A549 (cell line): ENCODE measurements around the gene PIANP. TPM values are rescaled to one million over a fixed set of nuclear protein-coding genes. Genes with fewer than 3 reads are reported as not detected.

Source experiments
- ATAC-seq, 2 experiments: fragments of 200-7000 bp in 1 of 2; fragments of >200 bp in 1 of 2; cut with Nextera tagmentation in 1 of 2; cut with Tn5 transposase in 1 of 2; 3 replicates each; pipeline versions ENCODE4 v1.8.0 to v1.9.1; 2018 to 2020; ENCODE audit warnings: mild to moderate bottlenecking in 1 of 2, moderate library complexity in 1 of 2
- CTCF ChIA-PET: fragments of 300-600 bp; sonication (Branson Sonifier 250); formaldehyde crosslinking; extraction: SDS; loops from one replicate; lab custom pipeline; 2021; ENCODE audit warnings: antibody characterized with exemption, inconsistent platforms; lab: Yijun Ruan, JAX
- POLR2A ChIA-PET: fragments of 350-600 bp; formaldehyde crosslinking; extraction: SDS; loops from one replicate; lab custom pipeline; 2021; ENCODE audit warnings: antibody characterized with exemption, inconsistent platforms; lab: Yijun Ruan, JAX
- DNase-seq, 2 experiments: peaks; one replicate each; pipeline versions ENCODE4 v3.0.0 to v3.0.0-alpha.2; 2011 to 2016; ENCODE audit warnings: low read depth in 1 of 2, low spot score in 1 of 2
- FAIRE-seq: peaks from 2 replicates; lab custom pipeline; 2011; peaks lifted over from hg19 to GRCh38; lab: Jason Lieb, UNC
- H3K27ac ChIP-seq, 2 experiments: fragments of >200 bp; sonication (Bioruptor Twin); formaldehyde crosslinking; 3 replicates each; pipeline ENCODE4 v1.5.1; 2016 to 2017
- H3K4me1 ChIP-seq: fragments of >200 bp; sonication (Bioruptor Twin); formaldehyde crosslinking; 3 replicates; pipeline ENCODE4 v1.6.1; 2016
- H3K4me2 ChIP-seq: fragments of >200 bp; sonication (Bioruptor Twin); formaldehyde crosslinking; 3 replicates; pipeline ENCODE4 v1.6.1; 2016
- H3K4me3 ChIP-seq: fragments of >200 bp; sonication (Bioruptor Twin); formaldehyde crosslinking; 3 replicates; pipeline ENCODE4 v1.5.1; 2016
- H3K9me3 ChIP-seq: fragments of >200 bp; sonication (Bioruptor Twin); formaldehyde crosslinking; 3 replicates; pipeline ENCODE4 v1.6.1; 2016
- BHLHE40 ChIP-seq: IDR thresholded peaks from 2 replicates; pipeline ENCODE4 v1.6.1; 2012; ENCODE audit warnings: low read depth, low read length, inconsistent platforms
- CEBPB ChIP-seq, 2 experiments: fragments of >200 bp in 1 of 2; sonication (Bioruptor Twin) in 1 of 2; formaldehyde crosslinking in 1 of 2; IDR thresholded peaks; 2 replicates each; pipeline ENCODE4 v1.6.1; 2012 to 2016
- CHD2 ChIP-seq: fragments of 150-350 bp; IDR thresholded peaks from 2 replicates; pipeline ENCODE4 v1.6.1; 2014; ENCODE audit warnings: low read length; ENCODE audit not compliant: partially characterized antibody
- CTCF ChIP-seq: fragments of >200 bp; sonication (Bioruptor Twin); formaldehyde crosslinking; IDR thresholded peaks from 3 replicates; pipeline ENCODE4 v1.5.1; 2016
- ELK1 ChIP-seq: fragments of 150-350 bp; IDR thresholded peaks from 2 replicates; pipeline ENCODE4 v1.6.1; 2014; ENCODE audit warnings: low read depth, mild to moderate bottlenecking, low read length
- FOSB ChIP-seq: fragments of 250-450 bp; sonication (Bioruptor Pico); IDR thresholded peaks from 2 replicates; pipeline ENCODE4 v1.5.0; 2020; ENCODE audit warnings: mild to moderate bottlenecking, moderate library complexity
- FOXS1 ChIP-seq: fragments of 250-450 bp; sonication (Bioruptor Pico); IDR thresholded peaks from 2 replicates; pipeline ENCODE4 v1.5.0; 2020; ENCODE audit warnings: mild to moderate bottlenecking, moderate library complexity
- HDAC2 ChIP-seq: fragments of 200-600 bp; sonication (generic); IDR thresholded peaks from 2 replicates; pipeline ENCODE4 v1.6.1; 2016
- HOXA7 ChIP-seq: fragments of 250-450 bp; sonication (Bioruptor Pico); IDR thresholded peaks from 2 replicates; pipeline ENCODE4 v1.5.0; 2020; ENCODE audit warnings: mild to moderate bottlenecking, moderate library complexity
- JUN ChIP-seq, 2 experiments: fragments of >200 bp; sonication (Bioruptor Twin); formaldehyde crosslinking; IDR thresholded peaks; 2 replicates in 1 of 2; 3 replicates in 1 of 2; pipeline ENCODE4 v1.6.1; 2016 to 2017
- KDM1A ChIP-seq: fragments of 200-600 bp; sonication (generic); IDR thresholded peaks from 2 replicates; pipeline ENCODE4 v1.6.1; 2016; ENCODE audit warnings: low read depth, mild to moderate bottlenecking
- KDM5A ChIP-seq: fragments of 200-600 bp; sonication (generic); IDR thresholded peaks from 2 replicates; pipeline ENCODE4 v1.6.1; 2016; ENCODE audit warnings: antibody characterized with exemption, mild to moderate bottlenecking
- MAFK ChIP-seq: fragments of 450-650 bp; IDR thresholded peaks from 2 replicates; pipeline ENCODE4 v1.6.1; 2014; ENCODE audit not compliant: partially characterized antibody
- MAZ ChIP-seq: fragments of 150-350 bp; IDR thresholded peaks from 2 replicates; pipeline ENCODE4 v1.6.1; 2014; ENCODE audit warnings: antibody characterized with exemption, low read depth, low read length, borderline replicate concordance
- NFE2L2 ChIP-seq: fragments of 150-350 bp; conservative IDR thresholded peaks from 2 replicates; pipeline ENCODE4 v1.6.1; 2014; ENCODE audit warnings: low read length
- NPAS2 ChIP-seq: fragments of 250-450 bp; sonication (Bioruptor Pico); IDR thresholded peaks from 2 replicates; pipeline ENCODE4 v1.8.0; 2022; ENCODE audit warnings: mild to moderate bottlenecking, moderate library complexity, borderline replicate concordance
- NR3C1 ChIP-seq: fragments of >200 bp; sonication (Bioruptor Twin); formaldehyde crosslinking; IDR thresholded peaks from 3 replicates; pipeline ENCODE4 v1.6.1; 2017
- PHF8 ChIP-seq: fragments of 200-600 bp; sonication (generic); IDR thresholded peaks from 2 replicates; pipeline ENCODE4 v1.6.1; 2016; ENCODE audit warnings: low read depth, mild to moderate bottlenecking, antibody characterized with exemption, moderate library complexity, borderline replicate concordance
- POLR2A ChIP-seq: IDR thresholded peaks from 2 replicates; pipeline ENCODE4 v1.6.1; 2012; ENCODE audit warnings: mild to moderate bottlenecking, low read length
- POLR2AphosphoS2 ChIP-seq: conservative IDR thresholded peaks from 2 replicates; pipeline ENCODE4 v1.6.1; 2012; ENCODE audit warnings: low read length, improper control_type of control experiment, inconsistent platforms
- REST ChIP-seq: fragments of 200-600 bp; sonication (generic); IDR thresholded peaks from 2 replicates; pipeline ENCODE4 v1.6.1; 2016; ENCODE audit warnings: antibody characterized with exemption, mild to moderate bottlenecking, moderate library complexity
- RNF2 ChIP-seq: fragments of 200-600 bp; sonication (generic); IDR thresholded peaks from 2 replicates; pipeline ENCODE4 v1.6.1; 2016; ENCODE audit warnings: low read depth, mild to moderate bottlenecking, antibody characterized with exemption, moderate library complexity, borderline replicate concordance
- SREBF2 ChIP-seq: fragments of 450-650 bp; IDR thresholded peaks from 2 replicates; pipeline ENCODE4 v1.6.1; 2014; ENCODE audit warnings: mild to moderate bottlenecking, moderate library complexity
- ZFP36 ChIP-seq: fragments of 450-650 bp; IDR thresholded peaks from 2 replicates; pipeline ENCODE4 v1.6.1; 2014; ENCODE audit warnings: borderline replicate concordance; ENCODE audit not compliant: partially characterized antibody
- WGBS: methylation state at CpG from one replicate; pipeline ENCODE4 v1.1.6; 2017; ENCODE audit errors: missing lambda C conversion rate; 5-methylcytosine and 5-hydroxymethylcytosine counted together
- polyA plus RNA-seq, 4 experiments: library from polyadenylated mRNA; depleted of rRNA in 3 of 4; stranded (reverse); fragments of >200 nt; fragmentation: RNase III in 1 of 4; extraction: RNeasy Plus Mini Kit Qiagen cat#74134 plus additional on column Dnase treatment in 1 of 4; gene quantifications; 2 replicates in 3 of 4; 3 replicates in 1 of 4; pipeline ENCODE4 v1.2.3, GENCODE V29; 2011 to 2017
- TF ChIP-seq, protein P1 (sequence below): fragments of >200 bp; sonication (Bioruptor Twin); formaldehyde crosslinking; IDR thresholded peaks from 3 replicates; pipeline ENCODE4 v1.6.1; 2016
- TF ChIP-seq, protein P2 (sequence below): fragments of 450-650 bp; IDR thresholded peaks from 2 replicates; pipeline ENCODE4 v1.6.1; 2014; ENCODE audit warnings: antibody characterized with exemption

PIANP gene
- polyA plus RNA-seq, 2 of the 4 experiments (the other 2 are of a cell fraction) = 0.10 to 0.56 TPM

DNA sequence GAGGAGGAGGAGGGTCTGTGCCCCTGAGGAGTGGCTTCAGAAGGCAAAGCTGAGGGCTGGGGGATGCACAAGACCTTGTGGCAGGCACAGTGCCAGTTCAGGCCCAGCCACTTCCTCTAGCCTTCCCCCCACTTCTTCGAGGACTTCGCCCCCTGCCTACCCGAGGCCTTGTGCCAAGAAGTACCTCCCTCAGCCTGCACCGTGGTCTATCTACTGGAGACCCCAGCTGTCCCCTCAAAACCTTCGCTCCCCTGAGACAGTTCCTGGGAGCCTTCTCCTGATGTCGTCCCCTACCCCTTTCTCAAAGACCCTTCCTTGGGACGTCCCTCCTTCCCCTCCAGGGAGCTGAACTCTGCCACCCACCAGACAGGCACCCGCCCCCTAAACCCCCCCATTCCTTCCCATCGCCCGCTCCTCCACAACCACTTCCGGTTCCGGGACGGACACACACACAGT lies 12.0 kb downstream of the PIANP start (continued):
- TF ChIP-seq ELK1 (no peak), REST (no peak), KDM1A (no peak)

DNA sequence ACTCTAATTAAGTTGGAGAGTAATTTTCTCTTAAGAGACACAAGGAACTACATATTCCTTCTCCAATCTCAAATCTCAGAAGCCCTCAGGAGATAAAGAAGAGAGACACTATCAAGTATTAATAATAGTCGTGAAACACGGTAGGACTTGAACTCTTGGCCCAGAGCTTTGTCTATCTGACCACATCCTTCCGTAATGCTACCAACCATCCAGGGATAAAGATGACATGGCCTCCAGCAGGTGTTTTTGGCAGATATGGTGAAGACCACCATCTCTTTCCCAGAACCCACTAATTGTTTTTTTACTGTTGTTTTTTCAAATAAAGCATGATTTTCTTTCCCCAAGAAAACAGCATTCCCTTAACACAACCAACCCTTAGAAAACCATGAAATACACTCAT lies 14.8 kb downstream of the PIANP start:
- CTCF ChIA-PET = interaction anchor here (0.6 to 1.7 kb wide), 6 partner anchors 9 to 115 kb away, joined by 3 to 5 read pairs (median 4); no protein-coding TSS in a partner anchor
- no peak for TF ChIP-seq CHD2
- no peak for TF ChIP-seq KDM5A
- no peak for TF ChIP-seq NR3C1
- TF ChIP-seq FOSB = no peak
- TF ChIP-seq ZFP36 = no peak
- TF ChIP-seq MAZ = no peak
- TF ChIP-seq SREBF2 = no peak
- no peak for TF ChIP-seq JUN (IDR thresholded peaks at IDR 0.05)
- no peak for TF ChIP-seq RNF2
- TF ChIP-seq FOXS1 = no peak
- no peak for TF ChIP-seq HOXA7 (CRISPR knock-in tag)
- TF ChIP-seq NFE2L2 = no peak
- TF ChIP-seq POLR2AphosphoS2 = no peak
- TF ChIP-seq, all 56 proteins: peak for 0

GRCh38 chr12:6684609-6685008 lies 16.0 kb downstream of the PIANP start:
- POLR2A ChIA-PET = interaction anchor here (1.2 to 1.4 kb wide), 2 partner anchors 9 to 39 kb away, joined by 3 to 4 read pairs; partner anchors contain the start of gene COPS7A
- TF ChIP-seq CEBPB (IDR thresholded peaks at IDR 0.05) = peak in 1 of 2 experiments; percentile 60; a peak in 2 of 4 replicates
- TF ChIP-seq HDAC2 = no peak
- TF ChIP-seq, protein P1, sequence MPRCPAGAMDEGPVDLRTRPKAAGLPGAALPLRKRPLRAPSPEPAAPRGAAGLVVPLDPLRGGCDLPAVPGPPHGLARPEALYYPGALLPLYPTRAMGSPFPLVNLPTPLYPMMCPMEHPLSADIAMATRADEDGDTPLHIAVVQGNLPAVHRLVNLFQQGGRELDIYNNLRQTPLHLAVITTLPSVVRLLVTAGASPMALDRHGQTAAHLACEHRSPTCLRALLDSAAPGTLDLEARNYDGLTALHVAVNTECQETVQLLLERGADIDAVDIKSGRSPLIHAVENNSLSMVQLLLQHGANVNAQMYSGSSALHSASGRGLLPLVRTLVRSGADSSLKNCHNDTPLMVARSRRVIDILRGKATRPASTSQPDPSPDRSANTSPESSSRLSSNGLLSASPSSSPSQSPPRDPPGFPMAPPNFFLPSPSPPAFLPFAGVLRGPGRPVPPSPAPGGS = no peak
- no peak for TF ChIP-seq POLR2A
- peak; percentile 67 for TF ChIP-seq CTCF
- TF ChIP-seq PHF8 = no peak
- peak; percentile 31 for TF ChIP-seq MAFK
- TF ChIP-seq, protein P2, sequence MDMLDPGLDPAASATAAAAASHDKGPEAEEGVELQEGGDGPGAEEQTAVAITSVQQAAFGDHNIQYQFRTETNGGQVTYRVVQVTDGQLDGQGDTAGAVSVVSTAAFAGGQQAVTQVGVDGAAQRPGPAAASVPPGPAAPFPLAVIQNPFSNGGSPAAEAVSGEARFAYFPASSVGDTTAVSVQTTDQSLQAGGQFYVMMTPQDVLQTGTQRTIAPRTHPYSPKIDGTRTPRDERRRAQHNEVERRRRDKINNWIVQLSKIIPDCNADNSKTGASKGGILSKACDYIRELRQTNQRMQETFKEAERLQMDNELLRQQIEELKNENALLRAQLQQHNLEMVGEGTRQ = no peak
- no peak for TF ChIP-seq CHD2
- TF ChIP-seq ELK1 = no peak
- TF ChIP-seq FOXS1 = no peak
- no peak for TF ChIP-seq POLR2AphosphoS2
- TF ChIP-seq SREBF2 = no peak
- TF ChIP-seq BHLHE40 = no peak
- TF ChIP-seq NPAS2 (CRISPR knock-in tag) = no peak

More for the DNA sequence above, 14.8 kb downstream of the PIANP start:
- Histone ChIP-seq H3K9me3 (no peaks in the 10 kb centered on the region), H3K4me1 (peaks cover 15% of the 10 kb centered on the region; the same call in 2 of the 3 replicates), H3K4me2 (no peak overlapping the region), H3K27ac (no peak overlapping the region), H3K4me3 (no peak overlapping the region)
- DNase-seq = no peak
- ATAC-seq = no peak
- no peak for FAIRE-seq
- 95% methylated on average over 3 of the region's 3 CpGs for WGBS
- POLR2A ChIA-PET = no interaction called here

More at GRCh38 chr12:6684609-6685008, 16.0 kb downstream of the PIANP start:
- Histone ChIP-seq H3K4me1 (peaks cover 13% of the 10 kb centered on the region; the same call in 2 of the 3 replicates), H3K27ac (no peak overlapping the region), H3K9me3 (no peaks in the 10 kb centered on the region), H3K4me2 (no peak overlapping the region), H3K4me3 (no peak overlapping the region)
- FAIRE-seq = no peak
- 63% methylated on average over 6 of the region's 6 CpGs for WGBS
- DNase-seq = peak; percentile 56 to 69
- CTCF ChIA-PET = interaction anchor here (0.6 to 2.3 kb wide), 23 partner anchors 8 to 121 kb away, joined by 3 to 10 read pairs (median 4); partner anchors contain the start of gene COPS7A
- no peak for ATAC-seq
